ENCODE results near the gene TMEM100. TPM values are rescaled to one million over a fixed set of nuclear protein-coding genes. Genes with fewer than 3 reads are reported as not detected.
A peak's percentile ranks its signal among the peaks of the same experiment; 100 is the strongest.

TMEM100 gene
- total and polyA plus RNA-seq, 2 donors from 2014 or later = 0.67 to 7.2 TPM

- FAIRE-seq (no peak), DNase-seq (peak in 2 of 5 donors; percentile 73 to 79)
- Histone ChIP-seq H3K4me3 (ENCODE audit: low read length in 3 of 3) (peak overlapping the region in 2 of 3 donors; percentile 36 to 40), H3K36me3 (ENCODE audit: control insufficient read depth in 2 of 3, insufficient read depth in 3 of 3, low read length in 3 of 3) (no peaks in the 10 kb centered on the region), H3K9me3 (ENCODE audit: control insufficient read depth in 2 of 3, insufficient read depth in 1 of 3, low read length in 3 of 3) (no peaks in the 10 kb centered on the region), H3K9ac (ENCODE audit: low read length in 3 of 3) (no peak overlapping the region), H3K27ac (ENCODE audit: low read depth in 2 of 2, low read length in 2 of 2) (peak overlapping the region; percentile 58 to 84), H3K27me3 (ENCODE audit: control insufficient read depth, insufficient read depth, low read length) (no peaks in the 10 kb centered on the region), H3K4me1 (ENCODE audit: control insufficient read depth in 2 of 3, insufficient read depth in 2 of 3, low read depth in 1 of 3, low read length in 3 of 3) (peaks cover 7 to 14% (median 14%) of the 10 kb centered on the region in 3 donors)
- no peak for TF ChIP-seq CTCF (IDR thresholded peaks at IDR 0.05; ENCODE audit: borderline replicate concordance, extremely low read depth, insufficient read depth)
- intact Hi-C loops (cut with DNase I) = no loop called here
Measured at GRCh38 chr17:55731586-55732250, 9.1 kb upstream of the TMEM100 start.

GRCh38 chr17:55730808-55731207 lies 8.1 kb upstream of the TMEM100 start:
- Histone ChIP-seq H3K27me3 (ENCODE audit: control insufficient read depth, insufficient read depth, low read length) (no peaks in the 10 kb centered on the region), H3K4me3 (ENCODE audit: low read length in 3 of 3) (no peak overlapping the region), H3K36me3 (ENCODE audit: control insufficient read depth in 2 of 3, insufficient read depth in 3 of 3, low read length in 3 of 3) (no peaks in the 10 kb centered on the region), H3K4me1 (ENCODE audit: control insufficient read depth in 2 of 3, insufficient read depth in 2 of 3, low read depth in 1 of 3, low read length in 3 of 3) (peaks cover 7 to 14% (median 14%) of the 10 kb centered on the region in 3 donors), H3K9me3 (ENCODE audit: control insufficient read depth in 2 of 3, insufficient read depth in 1 of 3, low read length in 3 of 3) (no peaks in the 10 kb centered on the region), H3K9ac (ENCODE audit: low read length in 3 of 3) (no peak overlapping the region), H3K27ac (ENCODE audit: low read depth in 2 of 2, low read length in 2 of 2) (peak overlapping the region in 1 of 2 donors; percentile 47)
- DNase-seq (no peak), FAIRE-seq (no peak)
- intact Hi-C loops (cut with DNase I) = no loop called here
- no peak for TF ChIP-seq CTCF (IDR thresholded peaks at IDR 0.05; ENCODE audit: borderline replicate concordance, extremely low read depth, insufficient read depth)

GRCh38 chr17:55730380-55730779 lies 7.7 kb upstream of the TMEM100 start:
- FAIRE-seq (no peak), DNase-seq (no peak)
- intact Hi-C loops (cut with DNase I) = no loop called here
- Histone ChIP-seq H3K4me1 (ENCODE audit: control insufficient read depth in 2 of 3, insufficient read depth in 2 of 3, low read depth in 1 of 3, low read length in 3 of 3) (peaks cover 7 to 14% (median 14%) of the 10 kb centered on the region in 3 donors), H3K9ac (ENCODE audit: low read length in 3 of 3) (no peak overlapping the region), H3K4me3 (ENCODE audit: low read length in 3 of 3) (no peak overlapping the region), H3K36me3 (ENCODE audit: control insufficient read depth in 2 of 3, insufficient read depth in 3 of 3, low read length in 3 of 3) (no peaks in the 10 kb centered on the region), H3K9me3 (ENCODE audit: control insufficient read depth in 2 of 3, insufficient read depth in 1 of 3, low read length in 3 of 3) (no peaks in the 10 kb centered on the region), H3K27me3 (ENCODE audit: control insufficient read depth, insufficient read depth, low read length) (no peaks in the 10 kb centered on the region), H3K27ac (ENCODE audit: low read depth in 2 of 2, low read length in 2 of 2) (peak overlapping the region in 1 of 2 donors; percentile 23)
- TF ChIP-seq CTCF (IDR thresholded peaks at IDR 0.05; ENCODE audit: borderline replicate concordance, extremely low read depth, insufficient read depth) = no peak

All from kidney (tissue), 14 donors.